Measurements from ENCODE around the gene GRK1. TPM values are rescaled to one million over a fixed set of nuclear protein-coding genes. Genes with fewer than 3 reads are reported as not detected.
A peak's percentile ranks its signal among the peaks of the same experiment; 100 is the strongest.

GRK1 gene
- total and polyA plus RNA-seq, 2 of the 13 experiments (the other 11 are each of a cell fraction or from before 2014, with no cell fraction given): 0.07 to 0.12 TPM

- TF ChIP-seq ZBTB40 (IDR thresholded peaks at IDR 0.05) (no peak), ZBTB40 (CRISPR knock-in tag; IDR thresholded peaks at IDR 0.05) (0 out of 2 replicates have a peak, but pooled peaks have one; percentile 15), ZNF556 (CRISPR knock-in tag; IDR thresholded peaks at IDR 0.05; ENCODE audit: borderline replicate concordance) (0 out of 2 replicates have a peak, but pooled peaks have one; percentile 41), MXD4 (CRISPR knock-in tag; IDR thresholded peaks at IDR 0.05) (no peak), SALL1 (CRISPR knock-in tag; IDR thresholded peaks at IDR 0.05) (peak; percentile 21; the same call in 1 of the 2 replicates), HMG20A (CRISPR knock-in tag; IDR thresholded peaks at IDR 0.05; ENCODE audit: borderline replicate concordance) (no peak), ZMAT3 (CRISPR knock-in tag; conservative IDR thresholded peaks at IDR 0.05) (no peak), BRF2 (CRISPR knock-in tag; IDR thresholded peaks at IDR 0.05) (no peak), MZF1 (CRISPR knock-in tag; IDR thresholded peaks at IDR 0.05; ENCODE audit: borderline replicate concordance) (no peak), NFKB2 (CRISPR knock-in tag; IDR thresholded peaks at IDR 0.05; ENCODE audit: borderline replicate concordance) (0 out of 2 replicates have a peak, but pooled peaks have one; percentile 18), REST (IDR thresholded peaks at IDR 0.05; ENCODE audit: borderline replicate concordance in 1 of 2, low read depth in 1 of 2, low read length in 2 of 2) (no peak), MYC (CRISPR knock-in tag; IDR thresholded peaks at IDR 0.05; ENCODE audit: borderline replicate concordance) (peak; percentile 8; the same call in 1 of the 2 replicates), MTF2 (CRISPR knock-in tag; IDR thresholded peaks at IDR 0.05; ENCODE audit: borderline replicate concordance) (peak; percentile 33; the same call in 1 of the 2 replicates), ZNF713 (CRISPR knock-in tag; IDR thresholded peaks at IDR 0.05) (no peak)
Observed at GRCh38 chr13:113758651-113759524, 91.9 kb downstream of the GRK1 start, which contains the start of gene TMEM255B (continued).

Measured in HepG2 (cell line).